ENCODE data around the gene CRADD.
"Not testable (repeated sequence)": the region's sequence is repeated elsewhere in the genome, so short reads cannot be mapped to it uniquely, and the experiment has no call there.

DNA sequence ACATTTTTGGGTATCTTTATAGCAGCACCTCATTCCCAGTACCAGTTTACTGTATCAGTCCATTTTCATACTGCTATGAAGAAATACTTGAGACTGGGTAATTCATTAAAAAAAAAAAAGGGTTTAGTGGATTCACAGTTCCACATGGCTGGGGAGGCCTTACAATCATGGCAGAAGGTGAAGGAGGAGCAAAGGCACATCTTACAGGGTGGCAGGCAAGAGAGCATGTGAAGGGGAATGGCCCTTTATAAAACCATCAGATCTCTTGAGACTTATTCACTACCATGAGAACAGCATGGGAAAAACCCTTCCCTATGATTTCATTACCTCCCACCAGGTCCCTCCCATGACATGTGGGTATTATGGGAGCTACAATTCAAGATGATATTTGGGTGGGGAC is 77.7 kb downstream of the CRADD start:
- not testable (repeated sequence) for TF ChIP-seq POLR2A (IDR thresholded peaks at IDR 0.05; ENCODE audit: low read length); GATA1 (IDR thresholded peaks at IDR 0.05; ENCODE audit: low read depth, low read length)
